ENCODE measurements around the gene IL1RL1. TPM values are rescaled to one million over a fixed set of nuclear protein-coding genes. Genes with fewer than 3 reads are reported as not detected.

The IL1RL1 gene
- polyA plus RNA-seq, 10 donors = 0.15 to 1.0 (median 0.36) TPM

- no peak for DNase-seq
Measured at GRCh38 chr2:102335871-102336366, 24.6 kb downstream of the IL1RL1 start.

DNA sequence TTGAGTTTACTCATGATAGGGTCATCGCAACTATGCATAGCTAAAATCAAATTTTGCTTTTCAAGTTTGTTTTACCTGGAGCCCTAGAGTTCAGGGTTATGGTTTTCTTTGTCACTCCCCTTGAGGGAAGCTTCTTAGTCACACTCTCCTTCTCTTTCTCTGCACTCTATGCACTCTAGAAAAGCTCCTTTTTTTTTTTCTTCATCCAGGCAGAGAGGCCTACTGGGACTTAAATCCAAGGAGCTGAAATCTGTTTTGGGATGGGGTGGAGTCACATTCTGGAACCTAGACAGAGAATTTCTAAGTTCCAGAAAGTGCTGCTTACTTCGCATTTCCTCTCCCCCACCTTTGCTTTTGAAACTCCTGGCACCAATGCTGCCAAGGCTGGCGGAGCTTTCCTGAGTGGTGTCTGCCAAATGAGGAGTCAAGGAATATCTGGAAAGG is 25.2 kb downstream of the IL1RL1 start:
- DNase-seq = no peak

DNA sequence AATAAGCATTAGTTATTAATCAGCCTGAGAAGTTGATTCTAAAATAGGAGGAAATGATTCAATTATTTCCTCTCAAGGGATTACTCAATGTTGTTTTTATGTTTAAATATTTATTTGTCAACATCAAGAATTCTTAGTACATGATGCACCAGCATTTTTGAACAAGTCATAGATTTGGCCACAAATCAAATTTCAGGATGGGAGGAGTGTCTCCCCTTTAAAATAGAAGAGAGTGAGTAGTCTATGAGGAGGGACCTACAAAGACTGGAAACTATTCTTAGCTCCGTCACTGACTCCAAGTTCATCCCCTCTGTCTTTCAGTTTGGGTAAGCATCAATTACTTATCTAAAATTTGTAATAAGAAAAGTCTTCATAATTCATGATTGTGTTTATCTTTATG is 25.6 kb downstream of the IL1RL1 start:
- DNase-seq = no peak

DNA sequence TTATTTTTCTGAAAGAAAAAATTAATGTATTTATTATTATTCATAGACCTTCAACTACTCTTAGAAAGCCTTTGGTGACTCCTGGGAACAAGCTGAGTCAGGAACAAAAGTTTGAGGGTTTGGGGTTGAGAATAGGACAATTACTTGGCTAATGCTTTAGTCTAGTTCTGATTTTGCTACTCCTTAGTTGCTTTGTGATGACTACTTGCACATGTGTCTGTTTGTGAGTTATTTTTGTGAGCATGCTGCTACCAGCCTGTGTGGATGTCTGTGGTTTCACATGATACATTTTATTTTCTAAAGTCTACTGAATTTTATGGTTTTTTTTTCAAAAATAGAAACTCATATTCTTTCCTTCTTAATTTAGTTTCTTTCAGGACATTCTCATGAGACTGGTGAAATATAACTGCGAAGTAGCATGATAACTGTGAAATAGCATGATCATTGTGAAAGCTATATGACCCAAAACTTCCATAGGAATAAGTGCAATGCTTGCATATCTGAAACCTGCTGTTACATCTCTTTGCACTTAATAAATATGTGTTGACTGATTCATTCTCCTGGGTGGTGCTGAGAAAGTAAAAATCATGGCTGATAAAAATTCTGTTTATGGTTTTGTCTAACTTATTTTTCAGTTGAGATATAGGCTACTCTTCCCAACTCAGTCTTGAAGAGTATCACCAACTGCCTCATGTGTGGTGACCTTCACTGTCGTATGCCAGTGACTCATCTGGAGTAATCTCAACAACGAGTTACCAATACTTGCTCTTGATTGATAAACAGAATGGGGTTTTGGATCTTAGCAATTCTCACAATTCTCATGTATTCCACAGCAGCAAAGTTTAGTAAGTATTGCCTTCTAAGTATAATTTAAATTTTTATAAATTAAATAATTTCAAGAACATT is 26.4 kb downstream of the IL1RL1 start:
- no peak for DNase-seq

DNA sequence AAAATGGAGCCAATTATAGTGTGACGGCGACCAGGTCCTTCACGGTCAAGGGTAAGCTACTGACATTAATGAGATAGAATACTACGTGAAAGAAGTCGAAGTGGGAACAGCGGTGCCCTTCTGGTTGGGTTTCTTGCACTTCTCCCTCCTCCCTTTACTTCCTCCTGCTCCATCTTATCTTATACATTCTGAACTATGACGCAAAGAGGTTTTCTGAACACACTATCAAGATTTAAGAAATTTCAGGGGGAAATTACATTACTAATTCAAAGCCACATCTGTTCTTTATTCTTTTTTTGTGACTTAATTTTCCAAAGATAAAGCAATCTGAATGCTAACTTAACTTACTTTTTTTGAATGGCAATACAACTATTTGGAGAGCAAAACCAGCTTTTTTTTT is 29.4 kb downstream of the IL1RL1 start:
- DNase-seq = no peak

- DNase-seq = peak in 2 of 3 donors; percentile 26 to 45
Measured at GRCh38 chr2:102342888-102343287, 31.5 kb downstream of the IL1RL1 start.

GRCh38 chr2:102344397-102344796 is 33.0 kb downstream of the IL1RL1 start:
- DNase-seq = no peak

- DNase-seq = no peak
Measured at GRCh38 chr2:102345329-102345920, 34.1 kb downstream of the IL1RL1 start.

DNA sequence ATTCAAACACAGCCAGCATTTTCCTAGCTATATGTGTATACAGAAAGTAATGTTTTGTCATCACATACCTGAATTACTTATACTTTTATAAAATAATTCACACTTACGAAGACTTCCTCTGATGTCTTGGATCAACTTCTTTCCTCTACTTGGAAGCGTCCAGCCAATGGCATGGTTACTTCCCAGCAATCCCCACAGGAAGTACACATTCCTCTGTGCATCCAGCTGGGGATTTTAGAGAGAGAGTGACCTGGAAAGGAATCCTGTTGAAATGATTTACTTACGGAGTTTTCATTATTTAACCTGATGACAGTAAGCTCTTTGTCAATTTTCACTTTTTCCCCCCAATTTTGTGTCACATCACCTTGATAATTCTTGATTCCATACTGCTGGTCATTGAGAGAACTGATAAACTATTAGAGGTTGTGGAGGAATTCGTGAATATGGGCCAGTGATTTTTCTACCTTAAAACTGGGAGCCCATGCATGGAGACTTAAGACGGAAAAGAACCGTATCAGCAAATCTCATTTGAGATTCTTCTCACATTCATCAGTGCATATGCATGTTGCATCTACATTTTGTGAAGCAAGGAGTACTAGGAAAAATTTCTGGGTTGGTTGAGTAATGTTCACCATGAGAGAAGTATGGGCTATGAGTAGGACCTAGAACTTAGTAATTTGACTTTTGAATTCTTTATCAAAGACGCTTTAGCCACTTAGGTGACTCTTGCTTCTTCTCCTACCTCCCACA is 35.2 kb downstream of the IL1RL1 start:
- no peak for DNase-seq

GRCh38 chr2:102350137-102350793 is 38.9 kb downstream of the IL1RL1 start:
- no peak for DNase-seq

- peak; percentile 67 to 92 (median 82) for DNase-seq
Measured at GRCh38 chr2:102355526-102356380, 44.4 kb downstream of the IL1RL1 start, which contains the start of gene IL18R1. IL18R1 (plus strand) TSS chr2:102355796; CDS start chr2:102362661, 6,865 bp downstream.

DNA sequence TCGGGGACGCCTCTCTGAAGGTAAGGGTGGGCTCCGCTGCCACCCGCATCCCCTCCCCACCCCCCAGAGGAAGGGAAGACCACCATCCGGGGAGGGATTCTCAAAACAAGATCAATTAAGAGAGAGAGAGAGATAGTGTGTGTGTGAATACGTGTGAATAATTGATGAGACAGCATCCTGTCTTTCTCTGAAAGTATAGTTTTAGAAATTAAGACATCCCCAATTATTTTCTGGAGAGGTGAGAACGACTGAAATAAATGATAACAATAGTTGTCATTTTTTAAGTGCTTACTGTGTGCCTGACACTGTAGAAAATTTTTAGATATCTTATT is 45.0 kb downstream of the IL1RL1 start:
- DNase-seq = no peak

DNA sequence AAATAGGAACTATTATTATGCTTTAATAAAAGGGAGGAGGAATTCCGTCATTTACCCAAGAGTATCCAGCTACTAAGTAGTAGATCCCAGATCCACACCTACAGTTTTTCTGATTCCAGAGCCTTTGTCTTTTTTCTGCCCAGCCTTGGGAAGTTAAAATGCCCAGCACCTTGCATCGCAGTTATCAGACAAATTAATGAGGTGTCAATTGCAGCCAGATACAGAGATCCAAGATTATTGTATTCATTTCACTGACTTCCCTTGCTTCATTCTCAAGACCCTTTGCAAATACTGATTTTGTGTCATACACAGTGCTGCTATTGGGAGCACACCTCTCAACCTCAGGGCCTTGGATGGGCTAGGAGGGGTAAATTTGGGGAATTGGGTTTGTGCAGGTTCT is 45.4 kb downstream of the IL1RL1 start:
- no peak for DNase-seq

- DNase-seq = no peak
Measured at GRCh38 chr2:102357937-102358336, 46.6 kb downstream of the IL1RL1 start.

- DNase-seq = no peak
Measured at GRCh38 chr2:102358496-102358895, 47.1 kb downstream of the IL1RL1 start.

DNA sequence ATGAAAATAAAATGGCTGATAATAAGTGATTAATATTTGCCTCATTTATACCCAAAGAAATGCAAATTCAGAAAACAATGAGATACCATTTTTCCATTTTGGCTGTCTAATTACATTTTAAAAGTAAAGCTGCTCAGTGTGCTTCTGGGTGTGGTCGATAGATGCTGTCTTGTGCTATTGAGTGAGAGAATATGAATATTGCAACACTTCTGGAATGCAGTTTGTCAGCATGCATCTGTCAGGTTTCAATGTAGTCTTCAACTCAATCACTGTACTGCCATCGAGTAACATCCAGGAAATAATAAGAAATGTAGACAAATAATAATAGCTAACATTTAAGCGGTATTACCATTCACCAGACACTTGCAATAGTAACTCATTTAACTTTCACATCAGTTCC is 48.2 kb downstream of the IL1RL1 start:
- DNase-seq = no peak

DNA sequence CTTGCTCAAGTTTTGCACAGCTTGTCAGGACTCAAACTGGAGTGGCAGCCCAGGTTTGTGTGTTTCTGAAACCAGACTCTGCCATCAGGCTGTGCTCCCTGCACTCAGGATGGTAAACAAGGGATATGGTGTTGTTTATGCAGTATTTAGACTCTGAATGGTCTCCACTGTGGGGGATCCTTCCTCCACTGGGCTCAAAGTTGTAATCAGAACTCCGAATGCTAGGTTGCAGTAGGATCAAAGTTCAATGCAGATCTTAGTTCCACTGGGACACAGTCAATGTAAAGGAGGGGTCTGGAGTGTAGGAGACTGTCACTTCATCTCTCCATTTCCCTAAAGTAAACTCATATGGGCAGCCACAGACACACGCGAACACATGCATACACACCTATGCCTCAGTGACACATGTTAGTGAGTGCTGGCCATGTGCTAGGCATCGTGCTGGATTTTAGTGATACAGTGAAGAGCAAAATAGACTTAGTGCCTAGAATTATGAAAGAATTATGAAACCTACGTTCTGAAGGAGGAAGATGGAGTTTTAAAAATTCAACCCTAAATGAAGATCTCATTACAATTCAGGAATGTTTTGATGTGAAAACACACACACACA is 50.4 kb downstream of the IL1RL1 start:
- no peak for DNase-seq

DNA sequence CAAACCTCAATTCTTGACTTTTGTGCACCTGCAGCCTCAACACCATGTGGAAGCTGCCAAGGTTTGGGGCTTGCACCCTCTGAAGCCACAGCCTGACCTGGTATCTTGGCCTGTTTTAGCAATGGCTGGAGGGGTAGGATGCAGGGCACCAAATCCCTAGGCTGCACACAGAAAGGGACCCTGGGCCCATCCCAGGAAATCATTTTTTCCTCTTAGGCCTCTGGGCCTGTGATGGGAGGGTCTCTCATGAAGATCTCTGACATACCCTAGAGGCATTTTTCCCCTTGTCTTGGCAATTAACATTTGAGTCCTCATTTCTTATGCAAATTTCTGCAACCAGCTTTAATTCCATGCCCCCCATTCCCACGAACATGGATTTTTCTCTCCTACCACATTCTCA is 54.4 kb downstream of the IL1RL1 start:
- no peak for DNase-seq

GRCh38 chr2:102366406-102367112 is 55.2 kb downstream of the IL1RL1 start:
- DNase-seq = no peak

Measured in muscle of back (tissue), 11 donors.